ENCODE measurements around the gene ENO2.

The ENO2 gene

DNA sequence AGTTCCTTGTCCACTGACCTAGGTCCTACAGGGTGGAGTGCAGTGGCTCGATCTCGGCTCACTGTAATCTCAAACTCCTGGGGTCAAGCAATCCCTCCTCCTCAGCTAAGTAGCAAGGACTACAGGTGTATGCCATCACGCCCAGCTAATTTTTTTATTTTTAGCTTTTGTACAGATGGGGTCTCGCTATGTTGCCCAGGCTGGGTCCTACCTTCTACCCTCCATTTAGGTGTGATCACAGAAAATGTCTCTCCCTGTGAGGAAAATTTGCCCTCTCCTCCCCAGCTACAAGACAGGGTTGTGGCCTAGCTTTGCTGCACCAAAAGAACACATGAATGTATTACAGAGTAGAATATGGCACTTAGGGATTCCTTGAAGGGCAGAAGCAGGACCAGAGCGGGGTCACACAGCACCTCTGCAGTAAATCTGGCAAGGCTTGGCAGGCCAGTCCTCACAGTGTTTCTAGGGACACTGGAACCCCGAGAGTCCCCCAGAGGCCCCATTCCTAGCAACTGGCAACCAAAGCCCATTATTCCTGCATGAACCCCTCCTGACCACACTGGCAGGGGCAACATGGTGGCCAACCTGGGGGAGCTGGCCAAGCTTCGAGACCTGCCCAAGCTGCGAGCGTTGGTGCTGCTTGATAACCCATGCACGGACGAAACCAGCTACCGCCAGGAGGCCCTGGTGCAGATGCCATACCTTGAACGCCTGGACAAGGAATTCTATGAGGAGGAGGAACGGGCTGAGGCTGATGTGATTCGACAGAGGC, 2.0 kb upstream of the ENO2 start:
- DNase-seq (ENCODE audit: low read depth), result no peak

- DNase-seq (ENCODE audit: low read depth), result no peak
Measured at GRCh38 chr12:6914947-6915788, 788 bp downstream of the ENO2 start.

GRCh38 chr12:6915789-6916285, 1.5 kb downstream of the ENO2 start:
- DNase-seq (ENCODE audit: low read depth), result no peak

DNA sequence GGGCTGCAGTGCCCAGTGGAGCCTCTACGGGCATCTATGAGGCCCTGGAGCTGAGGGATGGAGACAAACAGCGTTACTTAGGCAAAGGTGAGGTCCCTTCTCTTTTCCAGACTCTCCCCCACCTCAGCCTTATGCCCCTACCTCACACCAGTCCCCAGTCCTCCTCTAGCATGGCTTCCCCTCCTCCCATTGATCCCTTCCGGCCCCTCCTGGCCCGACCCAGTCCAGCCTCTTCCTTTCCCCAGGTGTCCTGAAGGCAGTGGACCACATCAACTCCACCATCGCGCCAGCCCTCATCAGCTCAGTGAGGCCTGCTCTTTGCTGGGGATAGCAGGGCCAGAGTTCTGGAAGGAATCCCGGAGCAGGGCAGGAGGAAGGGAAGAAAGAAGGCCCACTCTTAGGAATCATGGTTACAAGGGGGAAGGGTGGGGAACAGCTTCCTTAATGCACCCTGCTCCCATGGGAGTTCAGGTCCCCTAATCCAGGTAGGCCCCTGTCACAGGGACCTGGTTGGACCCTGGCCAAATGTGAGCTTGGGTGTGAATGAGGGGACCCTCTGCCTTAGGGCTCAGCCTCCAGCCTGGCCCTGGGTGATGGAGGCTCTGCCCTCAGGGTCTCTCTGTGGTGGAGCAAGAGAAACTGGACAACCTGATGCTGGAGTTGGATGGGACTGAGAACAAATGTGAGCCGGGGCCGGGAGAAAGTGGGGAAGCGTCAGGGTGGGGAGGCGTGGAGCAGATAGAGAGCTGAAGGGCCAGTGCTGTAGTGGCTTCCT, 2.2 kb downstream of the ENO2 start:
- no peak for DNase-seq (ENCODE audit: low read depth)

GRCh38 chr12:6917491-6918231, 3.3 kb downstream of the ENO2 start:
- DNase-seq (ENCODE audit: low read depth), result peak; percentile 64

GRCh38 chr12:6919588-6919987, 5.2 kb downstream of the ENO2 start:
- DNase-seq (ENCODE audit: low read depth), result no peak

DNA sequence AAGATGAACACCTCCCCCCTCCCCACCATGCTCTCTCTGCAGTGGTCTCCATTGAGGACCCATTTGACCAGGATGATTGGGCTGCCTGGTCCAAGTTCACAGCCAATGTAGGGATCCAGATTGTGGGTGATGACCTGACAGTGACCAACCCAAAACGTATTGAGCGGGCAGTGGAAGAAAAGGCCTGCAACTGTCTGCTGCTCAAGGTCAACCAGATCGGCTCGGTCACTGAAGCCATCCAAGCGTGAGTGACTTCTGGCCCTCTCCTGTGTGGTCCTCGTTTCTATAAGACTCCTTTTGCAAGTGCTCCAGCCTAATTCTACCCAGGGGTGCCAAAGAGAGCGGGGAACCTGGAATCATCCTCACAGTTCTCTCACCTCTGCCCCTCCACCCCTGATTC, 7.2 kb downstream of the ENO2 start:
- DNase-seq (ENCODE audit: low read depth), result no peak

- DNase-seq (ENCODE audit: low read depth), result no peak
Measured at GRCh38 chr12:6921996-6922946, 7.9 kb downstream of the ENO2 start.

DNA sequence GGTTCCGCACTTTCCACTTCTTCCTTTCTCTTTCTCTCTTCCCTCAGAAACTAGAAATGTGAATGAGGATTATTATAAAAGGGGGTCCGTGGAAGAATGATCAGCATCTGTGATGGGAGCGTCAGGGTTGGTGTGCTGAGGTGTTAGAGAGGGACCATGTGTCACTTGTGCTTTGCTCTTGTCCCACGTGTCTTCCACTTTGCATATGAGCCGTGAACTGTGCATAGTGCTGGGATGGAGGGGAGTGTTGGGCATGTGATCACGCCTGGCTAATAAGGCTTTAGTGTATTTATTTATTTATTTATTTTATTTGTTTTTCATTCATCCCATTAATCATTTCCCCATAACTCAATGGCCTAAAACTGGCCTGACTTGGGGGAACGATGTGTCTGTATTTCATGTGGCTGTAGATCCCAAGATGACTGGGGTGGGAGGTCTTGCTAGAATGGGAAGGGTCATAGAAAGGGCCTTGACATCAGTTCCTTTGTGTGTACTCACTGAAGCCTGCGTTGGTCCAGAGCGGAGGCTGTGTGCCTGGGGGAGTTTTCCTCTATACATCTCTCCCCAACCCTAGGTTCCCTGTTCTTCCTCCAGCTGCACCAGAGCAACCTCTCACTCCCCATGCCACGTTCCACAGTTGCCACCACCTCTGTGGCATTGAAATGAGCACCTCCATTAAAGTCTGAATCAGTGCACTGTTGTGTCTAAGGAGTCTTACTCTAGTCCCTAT, 8.8 kb downstream of the ENO2 start:
- DNase-seq (ENCODE audit: low read depth), result no peak

DNA sequence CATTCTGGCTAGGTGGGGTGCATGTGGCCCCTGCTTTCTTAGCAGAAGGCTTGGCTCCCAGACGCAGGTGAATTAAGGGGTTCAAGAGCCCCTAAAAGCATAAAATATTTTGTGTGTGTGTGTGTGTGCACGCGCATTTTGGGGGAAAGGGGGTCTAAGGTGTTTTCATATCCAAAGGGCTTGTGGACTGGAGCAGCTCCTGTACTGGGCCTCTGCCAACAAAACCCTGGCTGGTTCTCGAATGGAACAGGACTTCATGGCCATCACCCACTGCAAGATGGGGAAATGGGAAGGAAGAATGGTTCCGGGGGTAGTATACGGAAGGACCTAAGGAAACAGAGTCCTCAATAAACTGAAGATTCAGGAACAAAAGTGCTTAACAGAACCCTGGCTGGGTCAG, 9.5 kb downstream of the ENO2 start:
- DNase-seq (ENCODE audit: low read depth), result no peak

- DNase-seq (ENCODE audit: low read depth), result no peak
Measured at GRCh38 chr12:6925239-6925539, 10.8 kb downstream of the ENO2 start.

GRCh38 chr12:6925540-6926279, 11.3 kb downstream of the ENO2 start:
- DNase-seq (ENCODE audit: low read depth), result peak; percentile 66

DNA sequence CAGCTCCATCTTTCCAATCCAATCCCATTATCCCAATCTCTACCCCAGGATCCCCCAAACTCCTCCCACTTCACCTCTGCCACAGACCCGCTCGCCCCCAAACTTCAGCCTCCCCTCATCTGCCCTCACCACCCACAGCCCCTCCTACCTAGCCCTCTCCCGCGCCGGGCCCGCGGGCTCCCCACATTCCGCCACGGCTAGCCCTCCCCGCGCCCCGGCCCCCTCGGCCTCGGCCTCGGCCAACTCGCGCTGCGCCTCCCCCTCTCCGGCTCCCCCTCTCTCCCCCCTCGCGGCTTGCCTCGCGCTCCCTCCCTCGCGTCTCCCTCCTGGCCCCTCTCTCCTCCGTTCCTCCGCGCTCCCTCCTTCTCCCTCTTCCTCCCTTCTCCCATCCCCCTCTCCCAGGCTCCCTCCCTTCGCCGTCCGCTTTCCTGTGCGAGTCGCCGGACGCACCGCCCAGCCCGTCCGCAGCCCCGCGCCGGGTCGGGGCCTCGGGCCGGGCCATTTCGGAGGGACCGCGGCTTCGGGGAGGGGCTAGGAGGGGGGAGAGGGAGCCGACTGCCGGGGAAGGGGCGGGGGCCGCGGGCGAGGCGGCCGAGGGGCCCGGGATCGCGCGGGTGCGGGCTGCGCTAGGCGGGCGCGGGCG, 13.1 kb downstream of the ENO2 start, which contains the start of gene ATN1:
Gene ATN1 (plus strand): TSS at position 581 of the 643 bp plus-strand sequence. CDS start 6,043 bp downstream, outside the sequence.
- peak; percentile 73 for DNase-seq (ENCODE audit: low read depth)

DNA sequence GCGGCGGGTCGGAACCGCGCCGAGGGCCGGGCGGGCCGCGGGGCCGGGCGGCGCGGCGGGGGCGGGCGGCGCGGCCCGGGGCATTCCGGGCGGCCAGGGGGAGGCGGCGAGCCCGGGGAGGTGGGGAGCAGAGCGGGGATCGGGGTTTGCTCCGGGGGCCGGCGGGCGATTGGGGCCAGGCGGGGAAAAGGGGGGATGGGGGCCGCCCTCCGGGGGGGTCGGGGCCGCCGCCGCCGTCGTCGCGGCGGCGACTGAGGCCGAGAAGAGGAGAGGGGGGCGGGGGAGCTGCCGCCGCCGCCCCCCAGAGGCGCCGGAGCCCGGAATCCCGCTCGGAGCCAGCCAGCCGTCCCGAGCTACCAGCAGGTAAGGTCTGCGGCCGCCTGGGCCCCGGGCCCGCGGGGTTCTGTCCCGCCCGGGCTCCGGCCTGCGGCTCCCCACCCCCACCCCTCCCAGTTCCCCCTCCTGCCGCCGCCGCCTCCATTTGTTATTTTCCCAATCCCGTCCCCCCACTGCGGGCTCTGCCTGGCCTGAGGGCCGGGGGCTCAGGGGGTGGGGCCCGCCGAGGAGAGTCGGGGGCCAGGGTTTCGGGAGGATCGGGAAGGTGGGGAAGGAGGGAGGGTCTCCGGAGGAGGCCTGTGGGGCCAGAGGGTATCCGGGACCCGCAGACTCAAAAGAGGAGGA, 13.8 kb downstream of the ENO2 start:
- no peak for DNase-seq (ENCODE audit: low read depth)

DNA sequence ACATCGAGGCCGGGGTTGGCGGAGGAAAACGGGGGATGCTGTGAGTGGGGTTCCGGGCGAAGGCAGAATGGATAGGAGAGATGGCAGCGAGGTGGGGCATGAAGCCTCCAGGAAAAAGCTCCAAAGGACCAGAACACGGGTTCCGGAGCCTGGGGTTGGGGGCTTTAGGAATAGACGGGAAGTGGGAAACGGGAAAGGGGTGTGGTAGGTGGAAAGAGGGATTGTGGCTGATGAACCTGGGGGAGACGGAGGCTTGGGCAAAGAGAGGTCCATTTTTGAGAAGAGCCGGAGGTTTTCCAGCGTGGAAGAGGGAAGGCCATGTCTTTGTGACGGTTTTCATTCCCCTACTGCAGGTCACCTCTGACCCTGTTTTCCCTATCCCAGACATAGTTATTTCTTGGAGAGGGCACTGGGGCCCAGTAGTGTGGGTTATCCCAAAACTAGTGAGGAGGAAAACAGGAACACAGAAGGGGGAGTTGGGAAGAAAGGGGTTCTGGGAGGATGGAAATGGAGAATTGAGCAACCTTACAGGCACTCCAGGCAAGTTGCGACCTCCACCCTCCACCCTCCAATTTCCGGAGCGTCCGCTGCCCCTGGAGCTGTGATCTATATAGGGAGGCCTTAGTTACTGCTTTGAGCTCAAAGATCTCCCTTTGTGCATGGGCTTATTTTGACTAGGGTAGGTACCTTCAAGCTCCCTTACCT, 14.5 kb downstream of the ENO2 start:
- no peak for DNase-seq (ENCODE audit: low read depth)

- DNase-seq (ENCODE audit: low read depth), result no peak
Measured at GRCh38 chr12:6929466-6930452, 15.4 kb downstream of the ENO2 start.
